ENCODE measurements around the gene CGB1. TPM values are rescaled to one million over a fixed set of nuclear protein-coding genes. Genes with fewer than 3 reads are reported as not detected.

Gene CGB1
- total RNA-seq, 6 experiments from 2014 or later: 0.38 to 1.0 TPM; not detected in 4

DNA sequence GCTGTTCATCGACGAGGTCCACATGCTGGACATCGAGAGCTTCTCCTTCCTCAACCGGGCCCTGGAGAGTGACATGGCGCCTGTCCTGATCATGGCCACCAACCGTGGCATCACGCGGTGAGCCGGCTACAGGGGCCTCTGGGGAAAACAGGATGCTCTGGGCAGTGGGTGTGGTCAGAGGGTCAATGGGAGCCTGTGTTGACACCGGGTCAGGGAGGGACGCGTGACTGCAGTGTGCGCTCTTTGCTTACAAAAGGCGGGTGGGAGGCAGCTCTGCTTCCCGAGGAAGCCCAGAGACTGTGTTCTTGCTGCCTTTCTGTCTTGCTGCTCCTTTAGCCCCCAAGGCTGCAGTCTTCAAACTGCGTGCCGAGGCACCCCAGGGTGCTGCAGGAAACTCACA lies 25.5 kb downstream of the CGB1 start:
- no peak for TF ChIP-seq CTCF (IDR thresholded peaks at IDR 0.05)
- Mint-ChIP-seq H3K27ac (no peak overlapping the region), H3K4me1 (ENCODE audit: low read depth) (no peaks in the 10 kb centered on the region), H3K36me3 (ENCODE audit: low read depth) (peaks cover 27% of the 10 kb centered on the region), H3K27me3 (ENCODE audit: insufficient read depth) (peaks cover 1% of the 10 kb centered on the region), H3K4me3 (no peak overlapping the region), H3K9me3 (no peaks in the 10 kb centered on the region)
- DNase-seq: no peak

DNA sequence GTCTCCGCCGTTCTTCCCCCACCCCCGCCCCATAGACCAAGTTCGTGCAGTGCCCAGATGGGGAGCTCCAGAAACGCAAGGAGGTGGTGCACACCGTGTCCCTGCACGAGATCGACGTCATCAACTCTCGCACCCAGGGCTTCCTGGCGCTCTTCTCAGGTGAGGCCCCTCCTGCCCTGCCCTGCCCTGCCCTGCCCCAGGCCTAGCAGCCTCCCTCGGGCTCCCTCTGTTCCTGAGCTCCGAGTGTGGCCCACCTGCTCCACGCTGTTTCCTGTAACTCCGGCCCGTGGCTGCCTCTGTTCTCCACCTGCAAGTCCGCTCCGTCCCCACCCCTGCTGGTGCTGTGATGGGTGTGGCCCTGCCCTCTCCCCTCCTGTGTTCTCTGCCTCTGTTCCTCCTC lies 26.2 kb downstream of the CGB1 start:
- no peaks in the 10 kb centered on the region for H3K4me1 Mint-ChIP-seq (ENCODE audit: low read depth)
- H3K27ac Mint-ChIP-seq: no peak overlapping the region
- TF ChIP-seq CTCF (IDR thresholded peaks at IDR 0.05): no peak
- H3K27me3 Mint-ChIP-seq (ENCODE audit: insufficient read depth): peaks cover 1% of the 10 kb centered on the region
- H3K9me3 Mint-ChIP-seq: no peaks in the 10 kb centered on the region
- DNase-seq: no peak
- peaks cover 24% of the 10 kb centered on the region for H3K36me3 Mint-ChIP-seq (ENCODE audit: low read depth)
- no peak overlapping the region for H3K4me3 Mint-ChIP-seq

- Mint-ChIP-seq H3K4me1 (ENCODE audit: low read depth) (no peaks in the 10 kb centered on the region), H3K27me3 (ENCODE audit: insufficient read depth) (peaks cover 1% of the 10 kb centered on the region), H3K36me3 (ENCODE audit: low read depth) (peaks cover 22% of the 10 kb centered on the region), H3K4me3 (no peak overlapping the region), H3K27ac (no peak overlapping the region), H3K9me3 (no peaks in the 10 kb centered on the region)
- DNase-seq: no peak
- no peak for TF ChIP-seq CTCF (IDR thresholded peaks at IDR 0.05)
Observed at GRCh38 chr19:49009828-49010227, 26.9 kb downstream of the CGB1 start.

DNA sequence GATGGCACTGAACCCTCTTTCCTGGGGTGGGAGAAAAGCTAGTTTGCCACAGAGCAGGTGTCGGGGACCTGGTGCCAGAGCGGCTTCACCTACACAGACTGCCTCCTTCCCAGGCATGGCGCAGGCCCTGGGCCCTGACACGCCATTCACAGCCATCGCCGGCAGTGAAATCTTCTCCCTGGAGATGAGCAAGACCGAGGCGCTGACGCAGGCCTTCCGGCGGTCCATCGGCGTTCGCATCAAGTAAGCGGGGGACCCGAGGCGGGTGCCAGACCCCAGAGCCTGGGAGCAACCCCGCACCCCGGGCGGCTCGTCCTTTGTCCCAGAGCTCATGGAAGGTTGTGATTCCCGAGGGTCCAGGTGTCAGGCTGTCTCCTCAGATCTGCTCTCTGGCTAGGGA lies 29.8 kb downstream of the CGB1 start:
- no peak overlapping the region for H3K4me3 Mint-ChIP-seq
- no peaks in the 10 kb centered on the region for H3K4me1 Mint-ChIP-seq (ENCODE audit: low read depth)
- DNase-seq: no peak
- H3K9me3 Mint-ChIP-seq: no peaks in the 10 kb centered on the region
- H3K27me3 Mint-ChIP-seq (ENCODE audit: insufficient read depth): peaks cover 1% of the 10 kb centered on the region; the same call in 1 of the 2 replicates
- TF ChIP-seq CTCF (IDR thresholded peaks at IDR 0.05): no peak
- peaks cover 10% of the 10 kb centered on the region for H3K36me3 Mint-ChIP-seq (ENCODE audit: low read depth)
- H3K27ac Mint-ChIP-seq: no peak overlapping the region

GRCh38 chr19:49004964-49005614 lies 31.6 kb downstream of the CGB1 start:
- peaks cover 1% of the 10 kb centered on the region; the same call in 1 of the 2 replicates for H3K27me3 Mint-ChIP-seq (ENCODE audit: insufficient read depth)
- no peak for TF ChIP-seq CTCF (IDR thresholded peaks at IDR 0.05)
- H3K4me1 Mint-ChIP-seq (ENCODE audit: low read depth): peaks cover under 1% of the 10 kb centered on the region
- H3K4me3 Mint-ChIP-seq: no peak overlapping the region
- DNase-seq: no peak
- H3K9me3 Mint-ChIP-seq: no peaks in the 10 kb centered on the region
- peaks cover 5% of the 10 kb centered on the region for H3K36me3 Mint-ChIP-seq (ENCODE audit: low read depth)
- H3K27ac Mint-ChIP-seq: no peak overlapping the region
